OCI-LY3 (cell line): ENCODE results near the gene ARSG.

ENCODE experiments used
- EZH2phosphoT487 ChIP-seq: fragments of 200-600 bp; shearing (Covaris generic); IDR thresholded peaks from 2 replicates; pipeline ENCODE4 v1.6.1; 2018; ENCODE audit warnings: antibody characterized with exemption, mixed run types, low read depth
- TF ChIP-seq, protein P1 (sequence below): fragments of 200-600, 300-600 bp; sonication (generic); IDR thresholded peaks from 2 replicates; pipeline ENCODE4 v1.5.1; 2014; ENCODE audit warnings: antibody characterized with exemption, low read length, low read depth

DNA sequence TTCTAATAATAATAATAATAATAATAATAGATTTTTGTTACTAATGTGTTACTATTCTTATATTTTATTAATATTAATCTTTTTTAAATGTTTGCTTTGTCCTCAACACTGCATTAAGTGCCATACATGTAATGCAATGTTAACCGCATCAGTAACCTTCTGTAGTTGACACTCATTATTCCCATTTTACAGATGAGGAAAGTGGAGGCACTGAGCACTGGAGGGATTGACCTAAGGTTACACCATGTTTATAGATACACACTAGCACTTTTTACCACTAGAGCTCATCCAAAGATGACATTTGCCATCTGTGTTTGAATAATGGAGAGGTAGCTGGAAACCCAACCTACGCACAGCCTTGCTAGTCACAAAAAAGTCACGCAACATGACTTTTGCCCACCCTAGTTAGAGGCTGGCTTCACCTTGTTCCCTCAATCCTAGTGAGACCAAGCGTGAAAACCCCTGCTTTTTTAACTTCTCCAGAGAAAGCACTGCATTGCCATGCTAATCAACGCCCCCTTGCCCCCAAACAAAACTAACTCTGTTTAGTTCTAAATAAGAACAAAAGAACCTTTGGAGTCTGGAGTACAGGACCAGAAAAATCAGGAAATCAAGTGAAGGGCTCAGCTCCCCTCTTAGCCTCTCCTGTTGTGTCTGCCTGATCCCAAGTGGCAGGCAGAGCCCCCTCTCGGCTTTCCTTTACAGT lies 2.3 kb downstream of the ARSG start:
- TF ChIP-seq, protein P1, sequence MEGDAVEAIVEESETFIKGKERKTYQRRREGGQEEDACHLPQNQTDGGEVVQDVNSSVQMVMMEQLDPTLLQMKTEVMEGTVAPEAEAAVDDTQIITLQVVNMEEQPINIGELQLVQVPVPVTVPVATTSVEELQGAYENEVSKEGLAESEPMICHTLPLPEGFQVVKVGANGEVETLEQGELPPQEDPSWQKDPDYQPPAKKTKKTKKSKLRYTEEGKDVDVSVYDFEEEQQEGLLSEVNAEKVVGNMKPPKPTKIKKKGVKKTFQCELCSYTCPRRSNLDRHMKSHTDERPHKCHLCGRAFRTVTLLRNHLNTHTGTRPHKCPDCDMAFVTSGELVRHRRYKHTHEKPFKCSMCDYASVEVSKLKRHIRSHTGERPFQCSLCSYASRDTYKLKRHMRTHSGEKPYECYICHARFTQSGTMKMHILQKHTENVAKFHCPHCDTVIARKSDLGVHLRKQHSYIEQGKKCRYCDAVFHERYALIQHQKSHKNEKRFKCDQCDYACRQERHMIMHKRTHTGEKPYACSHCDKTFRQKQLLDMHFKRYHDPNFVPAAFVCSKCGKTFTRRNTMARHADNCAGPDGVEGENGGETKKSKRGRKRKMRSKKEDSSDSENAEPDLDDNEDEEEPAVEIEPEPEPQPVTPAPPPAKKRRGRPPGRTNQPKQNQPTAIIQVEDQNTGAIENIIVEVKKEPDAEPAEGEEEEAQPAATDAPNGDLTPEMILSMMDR = no peak
- TF ChIP-seq EZH2phosphoT487 = no peak
